Stomach (tissue), 4 donors: Measurements from ENCODE around the gene ZNF451.
"Not testable (repeated sequence)": the region's sequence is repeated elsewhere in the genome, so short reads cannot be mapped to it uniquely, and the experiment has no call there.

Source experiments
- CTCF ChIP-seq, 7 experiments: fragments of 450-650 bp in 4 of 7; fragments of 200-600 bp in 3 of 7; sonication (generic) in 3 of 7; IDR thresholded peaks; one replicate each; pipeline ENCODE4 v1.5.1; 2016 to 2019; ENCODE audit warnings: antibody characterized with exemption in 7 of 7, control low read depth in 2 of 7, mild to moderate bottlenecking in 1 of 7
- EP300 ChIP-seq: sonication (generic); formaldehyde crosslinking; IDR thresholded peaks from one replicate; pipeline ENCODE4 v1.6.1; 2017; ENCODE audit warnings: antibody characterized with exemption

GRCh38 chr6:57091375-57091774 lies 1.4 kb downstream of the ZNF451 start:
- not testable (repeated sequence) for TF ChIP-seq CTCF (IDR thresholded peaks at IDR 0.05); EP300
